Activated T-helper 9 cell treated with anti-CD3 and anti-CD28 coated beads, Interleukin-2, amount 50 U/mL, for 16 hours (primary cell): ENCODE data around the gene SPIRE2.
"Not testable (repeated sequence)": the region's sequence is repeated elsewhere in the genome, so short reads cannot be mapped to it uniquely, and the experiment has no call there.

Experiments
- DNase-seq: peaks from one replicate; pipeline ENCODE4 v3.0.0-alpha.2; 2020; ENCODE audit warnings: low read depth

SPIRE2 gene

GRCh38 chr16:89863741-89864526, 35.7 kb downstream of the SPIRE2 start:
- peak; percentile 11 for DNase-seq

- no peak for DNase-seq
Observed at GRCh38 chr16:89864527-89864820, 36.2 kb downstream of the SPIRE2 start.

GRCh38 chr16:89867918-89868317, 39.6 kb downstream of the SPIRE2 start:
- DNase-seq, result no peak

GRCh38 chr16:89869911-89870310, 41.6 kb downstream of the SPIRE2 start:
- no peak for DNase-seq

GRCh38 chr16:89870440-89870839, 42.2 kb downstream of the SPIRE2 start:
- DNase-seq, result no peak

GRCh38 chr16:89871895-89872294, 43.6 kb downstream of the SPIRE2 start:
- no peak for DNase-seq

- DNase-seq, result peak; percentile 80
Observed at GRCh38 chr16:89873109-89873971, 45.1 kb downstream of the SPIRE2 start, which contains the start of gene TCF25. Gene TCF25, plus strand, starts transcription at chr16:89873592. Its CDS starts 76 bp downstream, at chr16:89873668.

GRCh38 chr16:89873972-89874689, 45.9 kb downstream of the SPIRE2 start:
- DNase-seq, result peak; percentile 93

GRCh38 chr16:89879123-89879522, 50.8 kb downstream of the SPIRE2 start:
- not testable (repeated sequence) for DNase-seq

- no peak for DNase-seq
Observed at GRCh38 chr16:89880477-89881367, 52.4 kb downstream of the SPIRE2 start.

- no peak for DNase-seq
Observed at GRCh38 chr16:89881368-89881730, 53.1 kb downstream of the SPIRE2 start.

GRCh38 chr16:89883346-89884040, 55.2 kb downstream of the SPIRE2 start:
- DNase-seq, result no peak

GRCh38 chr16:89884041-89884421, 55.8 kb downstream of the SPIRE2 start:
- no peak for DNase-seq

GRCh38 chr16:89887243-89887642, 59.0 kb downstream of the SPIRE2 start:
- no peak for DNase-seq

- DNase-seq, result no peak
Observed at GRCh38 chr16:89890200-89890599, 61.9 kb downstream of the SPIRE2 start.

GRCh38 chr16:89890886-89891657, 62.8 kb downstream of the SPIRE2 start:
- DNase-seq, result no peak

- no peak for DNase-seq
Observed at GRCh38 chr16:89892055-89892630, 63.9 kb downstream of the SPIRE2 start.

- no peak for DNase-seq
Observed at GRCh38 chr16:89892635-89893034, 64.4 kb downstream of the SPIRE2 start.

GRCh38 chr16:89893642-89894548, 65.6 kb downstream of the SPIRE2 start:
- no peak for DNase-seq
